Muscle of back (tissue), 13 donors: ENCODE results near the gene C17orf78. TPM values are rescaled to one million over a fixed set of nuclear protein-coding genes. Genes with fewer than 3 reads are reported as not detected.
A peak's percentile ranks its signal among the peaks of the same experiment; 100 is the strongest.
"Not testable (repeated sequence)": the region's sequence is repeated elsewhere in the genome, so short reads cannot be mapped to it uniquely, and the experiment has no call there.

Source experiments
- DNase-seq, 3 donors: peaks; one replicate each; pipeline versions ENCODE4 v3.0.0 to v3.0.0-alpha.2; 2013
- long read RNA-seq, 9 donors: transcript quantifications; one replicate each; lab custom pipeline, GENCODE V29; 2026
- polyA plus RNA-seq, 10 donors: library from polyadenylated mRNA; unstranded; fragments of 120-200 nt; gene quantifications; one replicate each; pipeline ENCODE4 v1.2.1, GENCODE V29; 2013; ENCODE audit not compliant: insufficient read length in 10 of 10

Gene C17orf78
- under 1 TPM in 6 of 10 donors, not detected in 4; 0.07 to 0.22 (median 0.16) TPM for polyA plus RNA-seq
- long read RNA-seq, donor 1: 0 reads
- long read RNA-seq, donor 2: 0 reads
- long read RNA-seq, donor 3: 0 reads
- long read RNA-seq, donor 4: 0 reads
- long read RNA-seq, donor 5: 0 reads
- long read RNA-seq, donor 6: 0 reads
- long read RNA-seq, donor 7: 0 reads
- long read RNA-seq, donor 8: 0 reads
- long read RNA-seq, donor 9: 0 reads

DNA sequence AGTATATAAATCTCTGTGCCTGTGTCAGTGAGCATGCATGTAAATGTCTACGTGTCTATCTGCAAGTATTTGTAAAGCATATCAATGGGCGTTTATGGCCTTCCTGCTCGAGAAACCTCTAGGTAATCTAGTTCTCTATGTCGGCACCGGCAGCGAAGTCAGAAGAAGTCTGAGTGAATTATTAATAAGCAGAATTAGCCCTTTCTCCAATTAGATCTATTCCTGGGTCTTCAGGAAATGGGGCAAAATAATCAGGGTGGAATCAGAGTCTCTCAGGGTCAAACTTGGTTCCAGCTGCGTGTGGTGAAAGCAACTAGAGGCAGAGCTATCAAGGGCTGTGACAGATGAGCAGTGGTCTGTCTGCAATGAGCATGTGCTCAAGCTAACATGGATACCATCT lies at the start of gene C17orf78:
Gene C17orf78, plus strand, starts transcription at position 280 of the 400 bp plus-strand sequence. Its CDS starts 108 bp downstream, at position 388.
- no peak for DNase-seq

DNA sequence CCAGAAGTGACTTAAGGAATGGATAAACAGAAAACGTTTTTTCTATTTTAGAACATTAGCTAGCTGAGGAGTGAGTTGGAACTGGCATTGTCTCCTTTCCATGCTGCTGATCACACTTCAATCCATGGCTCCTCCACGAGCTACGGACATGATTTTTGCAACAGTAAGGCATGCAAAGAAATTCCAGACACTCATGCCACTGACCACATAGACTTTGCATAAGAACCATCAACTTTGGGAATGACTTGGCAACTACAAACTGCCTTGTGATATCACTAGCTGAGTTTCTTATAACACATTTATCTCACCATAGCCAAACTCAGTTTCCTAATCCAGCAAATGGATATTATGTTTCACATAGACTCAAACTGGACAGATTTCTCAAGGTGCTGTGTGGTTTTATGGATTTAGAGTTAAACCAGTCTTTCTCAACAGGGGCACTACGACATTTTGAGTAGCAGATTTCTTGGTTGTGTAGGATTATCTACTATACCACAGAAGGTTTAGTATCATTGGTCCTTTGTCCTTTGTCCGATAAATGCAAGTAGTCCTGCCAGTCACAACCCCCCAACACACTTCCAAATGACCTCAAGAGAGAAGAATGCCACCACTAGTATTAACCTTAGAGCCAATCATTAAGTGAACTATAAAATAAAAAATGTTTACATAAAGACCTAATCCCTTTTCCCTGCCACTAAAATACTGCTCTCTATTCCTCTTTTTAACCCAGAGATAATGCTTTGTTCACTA lies 48.3 kb upstream of the C17orf78 start:
- peak in 1 of 3 donors; percentile 22 for DNase-seq

DNA sequence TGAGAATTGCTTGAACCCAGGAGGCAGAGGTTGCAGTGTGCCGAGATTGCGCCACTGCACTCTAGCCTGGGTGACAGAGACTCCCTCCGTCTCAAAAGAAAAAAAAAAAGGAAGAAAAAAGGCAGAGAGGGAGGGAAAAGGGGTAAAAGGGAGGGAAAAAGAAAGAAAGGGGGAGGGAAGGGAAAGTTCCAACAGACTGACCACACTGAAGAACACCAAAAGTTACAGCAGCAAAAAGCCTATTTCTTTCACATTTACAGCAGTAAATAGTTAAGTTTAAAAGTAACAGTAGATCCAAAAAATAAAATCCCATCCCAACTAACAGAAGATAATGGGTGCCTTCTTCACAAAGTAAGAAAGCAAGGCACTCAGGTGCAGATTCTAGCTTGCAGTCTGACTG lies 36.9 kb upstream of the C17orf78 start:
- no peak for DNase-seq

DNA sequence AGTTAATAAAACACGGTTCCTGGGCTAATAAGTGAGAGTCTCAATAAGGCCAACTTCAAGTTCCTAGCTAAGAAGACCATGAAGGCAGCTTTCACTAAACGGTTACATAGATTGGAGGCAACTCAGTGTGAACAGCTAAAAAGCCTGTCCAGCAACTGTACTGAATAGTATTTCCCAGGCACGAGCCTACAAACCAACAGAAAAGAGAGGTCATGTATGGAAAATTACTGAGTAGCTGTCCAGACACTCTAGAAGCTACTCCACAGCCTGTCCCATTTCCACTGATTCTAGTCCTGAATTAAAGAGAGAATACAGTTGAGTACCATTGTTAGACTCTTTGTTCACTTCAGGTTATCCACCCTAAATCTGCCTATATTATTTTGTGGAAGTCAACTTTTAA lies 36.5 kb upstream of the C17orf78 start:
- DNase-seq: no peak

DNA sequence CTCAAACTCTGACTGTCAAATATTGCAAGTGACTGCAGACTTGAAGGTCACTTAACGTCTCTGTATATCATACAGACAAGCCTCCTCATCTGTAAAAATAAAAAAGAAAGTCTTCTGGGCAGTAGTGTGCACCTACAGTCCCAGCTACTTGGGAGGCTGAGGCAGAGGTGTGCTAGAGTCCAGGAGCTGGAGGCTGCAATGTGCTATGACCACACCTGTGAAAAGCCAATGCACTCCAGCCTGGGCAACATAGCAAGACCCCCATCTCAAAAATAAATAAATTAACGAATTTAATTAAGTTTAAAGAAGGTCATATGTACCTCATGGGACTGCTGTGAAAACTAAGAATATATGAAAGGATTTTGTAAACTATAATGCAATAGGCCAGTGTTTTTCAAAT lies 35.0 kb upstream of the C17orf78 start:
- DNase-seq: no peak

DNA sequence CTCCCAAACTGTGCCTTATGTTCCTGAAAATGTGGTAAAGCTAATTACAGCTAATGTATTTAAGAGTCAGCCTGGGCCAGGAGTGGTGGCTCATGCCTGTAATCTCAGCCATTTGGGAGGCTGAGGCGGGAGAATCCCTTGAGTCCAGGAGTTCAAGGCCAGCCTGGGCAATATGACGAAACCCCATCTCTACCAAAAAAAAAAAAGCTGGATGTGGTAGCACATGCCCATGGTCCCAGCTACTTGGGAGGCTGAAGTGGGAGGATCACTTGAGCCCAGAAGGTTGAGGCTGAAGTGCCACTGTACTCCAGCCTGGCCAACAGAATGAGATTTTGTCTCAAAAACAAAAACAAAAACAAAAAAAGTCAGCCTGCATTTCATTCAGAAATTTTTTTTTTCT lies 33.2 kb upstream of the C17orf78 start:
- DNase-seq: no peak

DNA sequence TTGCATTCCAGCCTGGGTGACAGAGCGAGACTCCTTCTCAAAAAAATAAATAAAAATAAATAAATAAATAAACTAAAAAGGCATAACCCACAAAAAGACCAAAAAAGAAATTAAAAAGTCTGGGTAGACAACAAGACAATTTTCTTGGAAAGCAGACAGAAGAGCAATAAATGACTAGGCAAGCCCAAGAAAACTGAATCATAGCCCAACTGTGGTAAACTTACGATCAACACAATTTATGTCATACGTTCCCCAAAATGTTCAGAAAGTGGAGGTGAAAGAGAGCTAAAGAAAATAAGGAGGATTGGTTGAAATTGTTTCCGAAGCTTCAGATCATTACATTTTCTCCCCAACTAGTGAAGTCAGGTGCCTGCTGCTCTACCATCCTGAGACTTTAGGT lies 31.3 kb upstream of the C17orf78 start:
- no peak for DNase-seq

DNA sequence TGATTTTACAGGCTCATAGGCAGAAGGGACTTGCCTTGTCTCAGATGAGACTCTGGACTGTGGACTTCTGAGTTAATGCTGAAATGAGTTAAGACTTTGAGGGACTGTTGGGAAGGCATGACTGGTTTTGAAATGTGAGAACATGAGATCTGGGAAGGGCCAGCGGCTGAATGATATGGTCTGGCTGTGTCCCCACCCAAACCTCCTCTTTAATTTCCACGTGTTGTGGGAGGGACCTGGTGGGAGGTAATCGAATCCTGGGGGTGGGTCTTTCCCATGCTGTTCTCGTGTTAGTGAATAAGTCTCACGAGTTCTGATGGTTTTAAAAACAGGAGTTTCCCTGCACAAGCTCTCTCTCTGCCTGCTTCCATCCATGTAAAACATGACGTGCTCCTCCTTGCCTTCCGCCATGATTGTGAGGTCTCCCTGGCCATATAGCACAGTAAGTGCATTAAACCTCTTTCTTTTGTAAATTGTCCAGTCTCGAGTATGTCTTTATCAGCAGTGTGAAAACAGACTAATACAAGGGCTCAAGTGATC lies 28.9 kb upstream of the C17orf78 start:
- DNase-seq: not testable (repeated sequence)

DNA sequence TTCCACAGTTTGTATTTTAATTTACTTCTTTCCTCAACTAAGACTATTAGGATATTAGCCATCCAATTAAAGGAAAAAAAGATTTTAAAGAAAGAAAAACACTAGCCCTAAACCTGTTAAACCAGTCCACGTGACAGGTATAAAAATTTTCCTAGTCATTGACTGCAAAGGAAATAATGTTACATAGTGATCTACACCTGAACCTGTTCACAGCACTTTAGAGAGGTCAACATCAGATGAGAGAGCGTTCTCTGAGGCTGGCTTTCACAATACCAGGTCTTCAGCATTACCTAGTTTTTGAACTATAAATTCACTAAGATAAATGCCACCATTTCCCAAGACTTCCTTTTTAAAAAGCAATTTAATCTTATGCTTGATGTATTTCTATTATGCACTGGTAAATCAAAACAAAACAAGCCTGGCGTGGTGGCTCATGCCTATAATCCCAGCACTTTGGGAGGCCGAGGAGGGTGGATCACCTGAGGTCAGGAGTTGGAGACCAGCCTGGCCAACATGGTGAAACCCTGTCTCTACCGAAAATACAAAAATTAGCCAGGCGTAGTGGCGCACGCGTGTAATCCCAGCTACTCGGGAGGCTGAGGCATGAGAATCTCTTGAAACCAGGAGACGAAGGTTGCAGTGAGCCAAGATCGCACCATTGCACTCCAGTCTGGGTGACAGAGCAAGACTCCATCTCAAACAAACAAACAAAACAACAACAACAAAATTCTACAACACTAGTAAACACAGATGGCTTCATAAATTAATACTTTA lies 18.8 kb upstream of the C17orf78 start:
- not testable (repeated sequence) for DNase-seq

DNA sequence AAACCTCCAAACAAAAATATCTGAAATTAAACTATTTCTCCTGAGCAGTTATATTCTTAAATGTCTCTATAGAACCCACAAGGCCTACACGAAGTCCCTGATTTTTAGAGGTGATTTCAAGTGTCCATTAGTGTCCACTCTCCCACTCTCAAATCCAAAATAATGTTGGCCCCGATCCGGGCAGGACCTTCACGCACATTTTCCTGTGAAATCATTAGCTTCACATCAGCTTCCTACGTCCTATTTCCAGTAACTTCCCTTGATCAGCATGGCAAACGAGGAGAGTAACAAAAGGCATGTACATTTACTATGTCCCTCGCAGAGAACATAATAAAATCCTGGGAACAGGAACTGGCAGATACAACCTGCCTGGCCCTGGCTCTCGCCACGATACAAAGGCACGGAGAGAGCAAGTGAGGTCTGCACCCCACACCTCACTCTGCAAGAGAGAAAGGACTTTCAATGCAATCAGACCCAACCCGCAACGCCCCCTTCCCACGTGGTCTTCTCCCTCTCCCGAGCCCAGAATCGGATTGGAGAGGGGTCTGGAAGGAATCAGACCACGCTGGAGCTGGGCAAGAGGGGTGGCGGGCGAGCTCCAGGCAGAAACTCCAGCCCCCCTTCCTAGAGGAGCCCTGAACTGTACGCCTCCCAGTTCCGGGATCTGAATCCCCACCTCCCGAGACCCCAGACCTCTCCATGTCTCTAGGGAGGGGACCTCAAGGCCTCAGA lies 17.5 kb upstream of the C17orf78 start:
- DNase-seq: peak; percentile 43 to 87 (median 58)

DNA sequence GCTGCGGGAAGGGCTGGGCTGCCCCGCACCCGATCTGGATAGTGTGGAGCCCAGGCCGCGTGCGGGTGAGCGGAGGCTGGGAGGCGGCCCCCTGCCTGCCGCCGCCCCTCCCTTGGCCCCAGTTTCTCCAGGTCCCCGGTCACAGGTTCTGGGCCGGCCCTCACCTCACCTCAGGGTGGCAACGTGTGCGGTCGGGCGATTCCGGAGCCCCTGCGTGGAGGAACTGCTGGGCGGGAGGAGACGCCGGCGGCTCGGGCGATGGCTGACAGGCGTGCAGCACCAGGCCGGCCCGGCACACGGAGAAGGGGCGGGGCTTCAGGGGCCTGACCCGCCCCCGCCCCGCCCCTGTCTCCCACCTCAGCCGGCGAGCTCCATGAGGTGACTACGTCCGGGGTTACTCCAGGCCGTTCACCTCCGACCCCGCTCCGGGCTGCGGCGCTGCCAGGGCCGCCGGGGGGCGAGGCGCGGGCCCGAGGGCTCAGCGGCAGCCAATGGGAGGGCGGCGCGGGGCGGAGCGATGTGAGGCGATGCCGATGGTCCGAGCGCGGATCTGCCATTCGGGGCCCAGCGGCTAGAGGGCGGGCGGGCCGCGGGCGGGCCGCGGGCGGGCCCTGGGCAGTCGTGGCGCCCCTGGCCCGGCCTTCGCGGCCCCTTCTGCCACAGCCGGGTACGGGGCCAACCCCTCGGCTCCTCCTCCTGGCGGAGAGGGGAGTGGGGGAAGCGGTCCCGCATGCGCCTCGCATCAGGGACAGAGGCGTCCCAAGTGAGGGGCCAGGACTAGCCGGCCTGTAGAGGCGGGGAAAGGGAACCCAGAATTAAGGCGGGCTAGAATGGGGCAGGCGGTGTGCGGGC lies 16.7 kb upstream of the C17orf78 start:
- peak; percentile 88 to 97 (median 93) for DNase-seq

DNA sequence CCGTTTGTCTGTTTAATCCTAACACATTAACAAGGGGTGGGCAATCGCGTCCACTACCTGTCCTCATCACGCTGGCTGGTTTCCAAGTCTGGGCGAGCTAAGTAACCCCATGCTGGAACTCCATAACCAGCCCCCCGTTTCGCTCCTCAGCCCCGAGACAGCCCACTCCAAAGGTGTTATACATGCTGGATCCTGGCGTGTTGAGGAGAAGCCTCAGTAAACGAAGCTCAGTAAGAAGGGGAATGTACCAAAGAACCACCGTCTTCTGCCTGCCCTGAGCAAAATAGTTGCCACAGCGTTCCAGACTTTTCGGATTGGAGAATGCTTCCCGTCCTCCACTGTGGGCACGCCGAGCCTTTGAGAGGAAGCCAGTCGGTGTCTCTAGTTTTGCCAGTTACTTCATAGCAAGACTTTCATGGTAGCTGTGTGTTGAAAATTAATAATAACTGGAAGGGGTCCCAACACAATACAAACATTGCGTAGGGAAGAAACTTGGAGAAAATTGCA lies 16.1 kb upstream of the C17orf78 start:
- no peak for DNase-seq

DNA sequence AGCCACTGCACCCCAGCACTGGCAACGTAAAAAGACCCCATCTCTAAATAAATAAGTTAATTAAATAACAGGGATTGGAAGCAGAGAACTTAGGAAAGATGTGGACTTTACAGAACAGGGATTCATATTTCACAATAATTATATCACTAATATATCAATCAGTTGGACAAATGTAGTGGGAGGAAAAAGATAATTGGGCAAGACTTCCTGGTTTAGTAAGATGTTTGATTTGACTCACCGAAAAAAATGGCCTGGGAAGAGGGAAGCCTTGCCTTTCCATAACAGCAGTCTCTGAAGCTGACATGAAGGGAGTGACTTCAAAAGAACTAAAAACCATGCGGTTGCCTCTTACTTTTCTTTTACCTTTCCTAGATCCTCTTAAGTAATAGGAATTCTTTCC lies 15.2 kb upstream of the C17orf78 start:
- no peak for DNase-seq

DNA sequence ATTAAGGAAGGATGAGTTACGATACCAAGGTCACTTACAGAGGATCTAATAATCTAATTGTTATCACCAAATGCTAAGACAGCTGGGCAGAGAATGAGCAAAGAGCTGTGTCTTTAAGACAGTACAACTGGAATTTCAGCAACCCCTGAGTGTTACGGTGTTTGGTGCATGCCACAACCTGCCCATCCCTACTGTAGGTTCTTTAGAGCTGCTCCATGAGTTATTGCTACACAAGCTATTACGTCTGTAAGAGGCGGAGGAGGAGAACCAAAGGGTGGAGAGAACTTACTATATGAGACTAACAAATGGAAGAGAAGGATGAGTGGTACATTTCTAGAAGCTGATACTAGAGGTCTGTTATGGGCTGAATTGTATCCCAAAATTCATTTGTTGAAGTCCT lies 14.2 kb upstream of the C17orf78 start:
- DNase-seq: no peak

DNA sequence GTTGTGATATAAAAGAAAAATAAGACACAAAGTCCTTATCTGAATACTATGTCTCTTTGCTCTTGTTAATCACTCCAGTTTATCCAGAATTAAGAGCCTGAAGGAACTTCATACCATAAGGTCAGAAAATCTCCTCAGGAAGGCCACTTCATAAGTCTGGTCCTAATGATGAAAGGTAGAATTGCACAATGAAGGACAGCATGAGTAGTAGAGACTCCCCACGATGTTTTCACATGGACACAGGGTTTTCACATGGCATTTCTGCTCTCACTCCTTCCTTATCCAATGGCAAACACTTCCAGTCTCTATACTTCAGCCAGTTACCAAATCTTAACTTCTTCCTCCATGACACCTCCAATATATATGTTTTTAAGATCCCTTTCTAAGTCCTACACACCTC lies 10.2 kb upstream of the C17orf78 start:
- DNase-seq: no peak

DNA sequence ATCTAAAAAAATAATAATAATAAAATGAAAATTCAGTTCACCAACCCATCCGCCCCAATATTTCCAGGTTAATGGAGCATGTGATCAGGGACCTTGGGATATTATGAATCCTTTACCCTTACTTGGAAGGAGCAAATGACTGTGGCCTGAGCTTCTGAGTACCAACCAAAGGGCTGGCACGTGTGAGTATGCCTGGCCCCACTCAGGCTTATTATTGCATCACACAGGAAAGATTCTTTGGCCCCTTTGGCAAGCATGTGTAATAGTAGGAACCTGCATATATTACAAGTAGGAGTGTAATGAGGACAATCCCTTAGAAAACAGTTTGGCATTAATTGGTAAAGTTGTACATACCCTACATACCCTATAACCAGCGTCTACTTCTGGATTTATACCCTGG lies 7.2 kb upstream of the C17orf78 start:
- DNase-seq: no peak

DNA sequence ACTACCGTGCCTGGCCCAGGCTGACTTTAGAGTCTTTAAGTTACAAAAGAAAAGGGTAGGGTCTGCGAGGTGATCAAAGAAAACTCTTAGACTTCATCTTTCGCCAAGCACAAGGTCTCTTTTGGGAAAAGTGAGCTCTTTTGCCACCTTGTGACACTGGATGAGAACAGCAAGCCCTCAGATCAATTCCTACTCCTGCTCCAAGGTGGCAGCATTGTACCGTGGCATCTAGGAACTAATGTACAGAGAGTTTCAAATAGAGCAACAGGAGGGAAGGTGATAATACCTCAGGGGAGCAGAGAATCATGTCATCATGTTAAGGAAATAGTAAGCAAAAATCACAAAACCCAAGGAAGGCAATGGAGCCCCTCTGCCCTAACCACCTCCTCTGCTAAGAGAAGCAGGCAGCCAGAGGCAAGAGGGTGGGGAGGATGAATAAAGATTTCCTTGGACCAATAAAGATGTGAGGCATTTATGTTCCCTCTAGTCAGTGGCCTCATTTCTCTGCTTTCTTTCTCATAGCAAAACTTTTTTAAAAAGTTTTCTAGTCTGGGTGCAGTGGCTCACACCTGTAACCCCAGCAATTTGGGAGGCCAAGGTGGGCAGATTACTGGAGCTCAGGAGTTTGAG lies 2.1 kb upstream of the C17orf78 start:
- DNase-seq: peak; percentile 60 to 73 (median 68)

DNA sequence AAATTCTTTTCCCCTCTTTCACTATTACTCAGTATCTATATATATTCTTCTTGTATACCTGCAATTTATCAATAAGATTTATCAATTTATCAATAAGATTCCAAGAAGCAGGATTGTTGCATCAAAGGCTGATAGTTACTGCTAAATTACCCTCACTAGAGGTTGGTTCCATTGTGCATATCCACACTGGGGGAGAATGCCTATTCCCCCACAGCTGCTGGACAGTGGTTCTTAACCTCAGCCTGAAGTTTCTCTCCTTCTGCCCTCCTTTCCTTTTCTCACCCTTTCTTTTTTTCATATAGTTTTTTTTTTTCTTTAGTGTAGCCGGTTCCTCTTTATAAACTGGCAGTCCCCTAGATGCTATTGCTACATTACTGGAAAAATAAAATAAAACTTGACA lies 6.3 kb downstream of the C17orf78 start:
- no peak for DNase-seq

DNA sequence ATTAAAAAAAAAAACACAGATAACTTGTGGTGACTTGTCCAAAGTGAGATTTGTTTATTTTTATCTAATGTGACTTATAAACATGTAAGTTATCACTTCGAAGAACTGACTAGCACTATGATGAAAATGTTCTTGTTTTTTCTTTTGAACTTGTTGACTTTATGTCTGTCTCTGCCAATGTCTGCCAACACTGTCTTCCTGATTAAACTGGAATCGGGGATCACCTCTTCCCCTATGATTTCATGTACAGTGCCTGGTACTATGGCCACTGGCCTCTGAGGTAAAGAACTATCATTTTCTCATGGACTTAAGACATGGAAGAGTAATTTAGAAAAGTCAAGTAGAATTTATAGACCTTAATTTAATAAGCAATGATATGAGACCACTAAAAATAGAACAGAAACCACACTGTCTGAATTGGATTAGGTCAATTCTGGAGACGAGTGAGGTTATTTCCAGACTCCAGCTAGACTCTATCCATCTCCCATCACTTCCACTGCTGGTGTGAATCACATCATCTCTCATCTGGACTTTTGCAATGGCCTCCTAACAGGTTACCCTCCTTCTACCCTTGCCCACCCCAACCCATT lies 8.9 kb downstream of the C17orf78 start:
- no peak for DNase-seq
